Measurements from ENCODE around the gene CTNNA3. TPM values are rescaled to one million over a fixed set of nuclear protein-coding genes. Genes with fewer than 3 reads are reported as not detected.

The CTNNA3 gene
- polyA plus RNA-seq, 1 donor from 2014 or later, result 0.14 TPM

DNA sequence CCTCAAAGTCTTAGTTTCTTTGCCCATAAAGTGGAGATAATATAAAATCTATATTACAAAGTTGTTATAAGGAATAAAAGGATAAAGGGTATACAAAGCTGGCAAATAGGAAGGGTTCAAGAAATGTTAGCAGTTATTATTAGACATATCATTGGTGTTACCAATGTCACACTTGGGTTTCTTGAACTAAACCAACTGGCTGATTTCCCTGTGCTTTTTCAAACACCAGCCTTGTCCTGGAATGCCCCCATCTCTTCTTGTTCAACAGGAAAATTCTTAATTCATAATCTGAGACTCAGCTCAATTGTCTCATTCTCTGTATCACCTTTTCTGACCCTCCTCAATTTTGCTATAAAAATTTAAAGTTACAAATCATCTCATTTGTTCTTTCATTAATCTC is 913.9 kb downstream of the CTNNA3 start:
- H4K20me1 ChIP-seq (ENCODE audit: insufficient read depth), result no peaks in the 10 kb centered on the region
- H3K4me2 ChIP-seq (ENCODE audit: low read length), result no peak overlapping the region
- no peaks in the 10 kb centered on the region for H3K79me2 ChIP-seq (replicated peaks; ENCODE audit: insufficient read depth, low read length)
- no peak overlapping the region for H2AFZ ChIP-seq (ENCODE audit: low read depth, low read length)
- H3K27me3 ChIP-seq (ENCODE audit: insufficient read depth, low read depth, low read length), result no peaks in the 10 kb centered on the region
- no peak overlapping the region for H3K27ac ChIP-seq (ENCODE audit: low read length)
- no peaks in the 10 kb centered on the region for H3K9me3 ChIP-seq (ENCODE audit: low read length)
- no peaks in the 10 kb centered on the region for H3K36me3 ChIP-seq (ENCODE audit: insufficient read depth, low read length)
- H3F3A ChIP-seq (ENCODE audit: insufficient read depth, low read length, poor library complexity, severe bottlenecking), result peaks cover 8% of the 10 kb centered on the region
- TF ChIP-seq, protein P1, sequence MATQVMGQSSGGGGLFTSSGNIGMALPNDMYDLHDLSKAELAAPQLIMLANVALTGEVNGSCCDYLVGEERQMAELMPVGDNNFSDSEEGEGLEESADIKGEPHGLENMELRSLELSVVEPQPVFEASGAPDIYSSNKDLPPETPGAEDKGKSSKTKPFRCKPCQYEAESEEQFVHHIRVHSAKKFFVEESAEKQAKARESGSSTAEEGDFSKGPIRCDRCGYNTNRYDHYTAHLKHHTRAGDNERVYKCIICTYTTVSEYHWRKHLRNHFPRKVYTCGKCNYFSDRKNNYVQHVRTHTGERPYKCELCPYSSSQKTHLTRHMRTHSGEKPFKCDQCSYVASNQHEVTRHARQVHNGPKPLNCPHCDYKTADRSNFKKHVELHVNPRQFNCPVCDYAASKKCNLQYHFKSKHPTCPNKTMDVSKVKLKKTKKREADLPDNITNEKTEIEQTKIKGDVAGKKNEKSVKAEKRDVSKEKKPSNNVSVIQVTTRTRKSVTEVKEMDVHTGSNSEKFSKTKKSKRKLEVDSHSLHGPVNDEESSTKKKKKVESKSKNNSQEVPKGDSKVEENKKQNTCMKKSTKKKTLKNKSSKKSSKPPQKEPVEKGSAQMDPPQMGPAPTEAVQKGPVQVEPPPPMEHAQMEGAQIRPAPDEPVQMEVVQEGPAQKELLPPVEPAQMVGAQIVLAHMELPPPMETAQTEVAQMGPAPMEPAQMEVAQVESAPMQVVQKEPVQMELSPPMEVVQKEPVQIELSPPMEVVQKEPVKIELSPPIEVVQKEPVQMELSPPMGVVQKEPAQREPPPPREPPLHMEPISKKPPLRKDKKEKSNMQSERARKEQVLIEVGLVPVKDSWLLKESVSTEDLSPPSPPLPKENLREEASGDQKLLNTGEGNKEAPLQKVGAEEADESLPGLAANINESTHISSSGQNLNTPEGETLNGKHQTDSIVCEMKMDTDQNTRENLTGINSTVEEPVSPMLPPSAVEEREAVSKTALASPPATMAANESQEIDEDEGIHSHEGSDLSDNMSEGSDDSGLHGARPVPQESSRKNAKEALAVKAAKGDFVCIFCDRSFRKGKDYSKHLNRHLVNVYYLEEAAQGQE (IDR thresholded peaks at IDR 0.05; ENCODE audit: borderline replicate concordance), result no peak
- TF ChIP-seq MXI1 (conservative IDR thresholded peaks at IDR 0.05; ENCODE audit: poor library complexity, severe bottlenecking) (no peak), POLR2AphosphoS5 (IDR thresholded peaks at IDR 0.05) (no peak), SMC3 (conservative IDR thresholded peaks at IDR 0.05; ENCODE audit: poor library complexity) (no peak), RAD21 (conservative IDR thresholded peaks at IDR 0.05) (no peak), EZH2 (IDR thresholded peaks at IDR 0.05; ENCODE audit: borderline replicate concordance, insufficient read depth, low read length, poor library complexity, severe bottlenecking) (no peak), TAF1 (IDR thresholded peaks at IDR 0.05; ENCODE audit: low read depth) (no peak), EP300 (conservative IDR thresholded peaks at IDR 0.05; ENCODE audit: poor library complexity, severe bottlenecking) (no peak)
- TF ChIP-seq, protein P2, sequence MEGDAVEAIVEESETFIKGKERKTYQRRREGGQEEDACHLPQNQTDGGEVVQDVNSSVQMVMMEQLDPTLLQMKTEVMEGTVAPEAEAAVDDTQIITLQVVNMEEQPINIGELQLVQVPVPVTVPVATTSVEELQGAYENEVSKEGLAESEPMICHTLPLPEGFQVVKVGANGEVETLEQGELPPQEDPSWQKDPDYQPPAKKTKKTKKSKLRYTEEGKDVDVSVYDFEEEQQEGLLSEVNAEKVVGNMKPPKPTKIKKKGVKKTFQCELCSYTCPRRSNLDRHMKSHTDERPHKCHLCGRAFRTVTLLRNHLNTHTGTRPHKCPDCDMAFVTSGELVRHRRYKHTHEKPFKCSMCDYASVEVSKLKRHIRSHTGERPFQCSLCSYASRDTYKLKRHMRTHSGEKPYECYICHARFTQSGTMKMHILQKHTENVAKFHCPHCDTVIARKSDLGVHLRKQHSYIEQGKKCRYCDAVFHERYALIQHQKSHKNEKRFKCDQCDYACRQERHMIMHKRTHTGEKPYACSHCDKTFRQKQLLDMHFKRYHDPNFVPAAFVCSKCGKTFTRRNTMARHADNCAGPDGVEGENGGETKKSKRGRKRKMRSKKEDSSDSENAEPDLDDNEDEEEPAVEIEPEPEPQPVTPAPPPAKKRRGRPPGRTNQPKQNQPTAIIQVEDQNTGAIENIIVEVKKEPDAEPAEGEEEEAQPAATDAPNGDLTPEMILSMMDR (IDR thresholded peaks at IDR 0.05; ENCODE audit: poor library complexity, severe bottlenecking), result no peak
- no peak overlapping the region for H3K9ac ChIP-seq (ENCODE audit: low read length)
- H3K4me3 ChIP-seq (ENCODE audit: low read length), result no peak overlapping the region
- H3K9me2 ChIP-seq (ENCODE audit: insufficient read depth, low read length), result no peaks in the 10 kb centered on the region

DNA sequence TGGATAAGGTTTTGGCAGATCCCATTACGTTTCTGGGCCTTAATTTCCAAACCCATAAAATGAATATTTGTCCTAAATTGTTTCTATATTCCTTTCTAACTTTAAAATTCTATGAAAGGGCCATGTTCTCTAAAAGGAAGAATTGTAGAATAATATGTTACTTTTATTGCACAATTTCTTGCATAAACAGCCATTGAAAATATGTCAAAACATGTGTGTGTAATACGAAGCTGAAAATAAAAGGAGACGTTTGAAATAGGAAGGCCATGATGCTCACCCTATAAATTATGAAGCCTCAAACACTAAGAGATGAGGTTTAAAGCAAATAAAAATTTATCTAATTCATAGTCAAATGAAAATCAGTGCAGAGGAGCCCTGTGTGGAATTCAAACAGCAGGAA is 915.2 kb downstream of the CTNNA3 start:
- TF ChIP-seq RAD21 (conservative IDR thresholded peaks at IDR 0.05) (no peak), EP300 (conservative IDR thresholded peaks at IDR 0.05; ENCODE audit: poor library complexity, severe bottlenecking) (no peak), SMC3 (conservative IDR thresholded peaks at IDR 0.05; ENCODE audit: poor library complexity) (no peak), POLR2AphosphoS5 (IDR thresholded peaks at IDR 0.05) (no peak), EZH2 (IDR thresholded peaks at IDR 0.05; ENCODE audit: borderline replicate concordance, insufficient read depth, low read length, poor library complexity, severe bottlenecking) (no peak), TAF1 (IDR thresholded peaks at IDR 0.05; ENCODE audit: low read depth) (no peak), MXI1 (conservative IDR thresholded peaks at IDR 0.05; ENCODE audit: poor library complexity, severe bottlenecking) (no peak)
- TF ChIP-seq, protein P1 (IDR thresholded peaks at IDR 0.05; ENCODE audit: borderline replicate concordance), result no peak
- TF ChIP-seq, protein P2 (IDR thresholded peaks at IDR 0.05; ENCODE audit: poor library complexity, severe bottlenecking), result no peak
- Histone ChIP-seq H2AFZ (ENCODE audit: low read depth, low read length) (no peak overlapping the region), H4K20me1 (ENCODE audit: insufficient read depth) (no peaks in the 10 kb centered on the region)

More for the DNA sequence above, 915.2 kb downstream of the CTNNA3 start:
- Histone ChIP-seq H3K9me3 (ENCODE audit: low read length) (no peaks in the 10 kb centered on the region), H3K9me2 (ENCODE audit: insufficient read depth, low read length) (no peaks in the 10 kb centered on the region), H3K9ac (ENCODE audit: low read length) (no peak overlapping the region), H3K4me3 (ENCODE audit: low read length) (no peak overlapping the region), H3K79me2 (replicated peaks; ENCODE audit: insufficient read depth, low read length) (no peaks in the 10 kb centered on the region), H3K36me3 (ENCODE audit: insufficient read depth, low read length) (no peaks in the 10 kb centered on the region), H3K27me3 (ENCODE audit: insufficient read depth, low read depth, low read length) (no peaks in the 10 kb centered on the region), H3K4me2 (ENCODE audit: low read length) (no peak overlapping the region), H3F3A (ENCODE audit: insufficient read depth, low read length, poor library complexity, severe bottlenecking) (peaks cover 11% of the 10 kb centered on the region), H3K27ac (ENCODE audit: low read length) (no peak overlapping the region)
